ENCODE data around the gene DSCAM. TPM values are rescaled to one million over a fixed set of nuclear protein-coding genes. Genes with fewer than 3 reads are reported as not detected.

The DSCAM gene
- total RNA-seq, 1 experiment from 2014 or later: not detected

- DNase-seq: no peak
- Histone ChIP-seq H3K27me3 (no peaks in the 10 kb centered on the region; the same call in none of the 2 replicates), H3K4me3 (no peak overlapping the region), H3K9me3 (no peaks in the 10 kb centered on the region), H3K36me3 (no peaks in the 10 kb centered on the region)
Measured at GRCh38 chr21:40146216-40146837, 700.6 kb downstream of the DSCAM start.

- Histone ChIP-seq H3K9me3 (no peaks in the 10 kb centered on the region), H3K4me3 (no peak overlapping the region)
- DNase-seq: peak; percentile 31
Measured at GRCh38 chr21:40143822-40144525, 703.0 kb downstream of the DSCAM start.

GRCh38 chr21:40141621-40142020 is 705.3 kb downstream of the DSCAM start:
- Histone ChIP-seq H3K4me3 (no peak overlapping the region), H3K27me3 (no peaks in the 10 kb centered on the region), H3K9me3 (no peaks in the 10 kb centered on the region), H3K36me3 (no peaks in the 10 kb centered on the region)
- DNase-seq: no peak

More at GRCh38 chr21:40143822-40144525, 703.0 kb downstream of the DSCAM start:
- H3K27me3 ChIP-seq: no peaks in the 10 kb centered on the region; the same call in 1 of the 2 replicates
- H3K36me3 ChIP-seq: no peaks in the 10 kb centered on the region

- no peak for DNase-seq
- no peaks in the 10 kb centered on the region for H3K27me3 ChIP-seq
- H3K9me3 ChIP-seq: no peaks in the 10 kb centered on the region
- H3K36me3 ChIP-seq: no peaks in the 10 kb centered on the region
- no peak overlapping the region for H3K4me3 ChIP-seq
Measured at GRCh38 chr21:40140675-40141074, 706.3 kb downstream of the DSCAM start.

- DNase-seq: no peak
- no peaks in the 10 kb centered on the region for H3K36me3 ChIP-seq
- no peaks in the 10 kb centered on the region for H3K27me3 ChIP-seq
- H3K9me3 ChIP-seq: no peaks in the 10 kb centered on the region
- H3K4me3 ChIP-seq: no peak overlapping the region
Measured at GRCh38 chr21:40139636-40140035, 707.3 kb downstream of the DSCAM start.

GRCh38 chr21:40136571-40136970 is 710.4 kb downstream of the DSCAM start:
- DNase-seq: no peak
- H3K9me3 ChIP-seq: no peaks in the 10 kb centered on the region
- H3K4me3 ChIP-seq: no peak overlapping the region
- H3K27me3 ChIP-seq: peaks cover under 1% of the 10 kb centered on the region; the same call in 1 of the 2 replicates
- no peaks in the 10 kb centered on the region for H3K36me3 ChIP-seq

GRCh38 chr21:40134731-40135492 is 712.0 kb downstream of the DSCAM start:
- no peak for DNase-seq
- Histone ChIP-seq H3K9me3 (no peaks in the 10 kb centered on the region), H3K27me3 (peaks cover 4% of the 10 kb centered on the region; the same call in 1 of the 2 replicates), H3K36me3 (no peaks in the 10 kb centered on the region), H3K4me3 (no peak overlapping the region)

GRCh38 chr21:40130476-40130875 is 716.5 kb downstream of the DSCAM start:
- DNase-seq: no peak
- Histone ChIP-seq H3K4me3 (no peak overlapping the region), H3K27me3 (peaks cover 4% of the 10 kb centered on the region; the same call in 1 of the 2 replicates), H3K36me3 (no peaks in the 10 kb centered on the region), H3K9me3 (no peaks in the 10 kb centered on the region)

GRCh38 chr21:40129809-40130208 is 717.1 kb downstream of the DSCAM start:
- Histone ChIP-seq H3K9me3 (no peaks in the 10 kb centered on the region), H3K4me3 (no peak overlapping the region), H3K36me3 (no peaks in the 10 kb centered on the region), H3K27me3 (peaks cover 4% of the 10 kb centered on the region; the same call in 1 of the 2 replicates)
- no peak for DNase-seq

GRCh38 chr21:40128891-40129290 is 718.1 kb downstream of the DSCAM start:
- Histone ChIP-seq H3K36me3 (no peaks in the 10 kb centered on the region), H3K4me3 (no peak overlapping the region), H3K9me3 (no peaks in the 10 kb centered on the region), H3K27me3 (peaks cover 4% of the 10 kb centered on the region; the same call in 1 of the 2 replicates)
- DNase-seq: no peak

- no peaks in the 10 kb centered on the region for H3K36me3 ChIP-seq
- no peaks in the 10 kb centered on the region for H3K9me3 ChIP-seq
- 0 out of 2 replicates have a peak, but pooled peaks cover 3% of the 10 kb centered on the region for H3K27me3 ChIP-seq
- H3K4me3 ChIP-seq: no peak overlapping the region
- DNase-seq: no peak
Measured at GRCh38 chr21:40120940-40121575, 725.9 kb downstream of the DSCAM start.

GRCh38 chr21:40118527-40118926 is 728.4 kb downstream of the DSCAM start:
- Histone ChIP-seq H3K9me3 (no peaks in the 10 kb centered on the region), H3K27me3 (0 out of 2 replicates have a peak, but pooled peaks cover 3% of the 10 kb centered on the region), H3K36me3 (no peaks in the 10 kb centered on the region), H3K4me3 (no peak overlapping the region)
- DNase-seq: no peak

- no peak for DNase-seq
- Histone ChIP-seq H3K4me3 (no peak overlapping the region), H3K36me3 (no peaks in the 10 kb centered on the region), H3K27me3 (0 out of 2 replicates have a peak, but pooled peaks cover 3% of the 10 kb centered on the region), H3K9me3 (no peaks in the 10 kb centered on the region)
Measured at GRCh38 chr21:40117236-40117635, 729.7 kb downstream of the DSCAM start.

GRCh38 chr21:40115775-40116174 is 731.2 kb downstream of the DSCAM start:
- DNase-seq: no peak
- no peak overlapping the region for H3K4me3 ChIP-seq
- no peaks in the 10 kb centered on the region for H3K36me3 ChIP-seq
- H3K27me3 ChIP-seq: no peaks in the 10 kb centered on the region
- no peaks in the 10 kb centered on the region for H3K9me3 ChIP-seq

- H3K27me3 ChIP-seq: no peaks in the 10 kb centered on the region
- no peaks in the 10 kb centered on the region for H3K36me3 ChIP-seq
- no peaks in the 10 kb centered on the region for H3K9me3 ChIP-seq
- H3K4me3 ChIP-seq: no peak overlapping the region
- DNase-seq: no peak
Measured at GRCh38 chr21:40102682-40103081, 744.3 kb downstream of the DSCAM start.

- DNase-seq: no peak
Measured at GRCh38 chr21:40099809-40100208, 747.1 kb downstream of the DSCAM start.

GRCh38 chr21:40095477-40095876 is 751.5 kb downstream of the DSCAM start:
- no peaks in the 10 kb centered on the region for H3K27me3 ChIP-seq
- H3K9me3 ChIP-seq: no peaks in the 10 kb centered on the region
- no peak for DNase-seq
- no peaks in the 10 kb centered on the region for H3K36me3 ChIP-seq
- no peak overlapping the region for H3K4me3 ChIP-seq

More at GRCh38 chr21:40099809-40100208, 747.1 kb downstream of the DSCAM start:
- no peaks in the 10 kb centered on the region for H3K27me3 ChIP-seq
- H3K9me3 ChIP-seq: no peaks in the 10 kb centered on the region
- H3K36me3 ChIP-seq: no peaks in the 10 kb centered on the region
- H3K4me3 ChIP-seq: no peak overlapping the region

All from MG63 (cell line).